K562 (cell line): Measurements from ENCODE around the gene MOGAT2. TPM values are rescaled to one million over a fixed set of nuclear protein-coding genes. Genes with fewer than 3 reads are reported as not detected.

Experiments used
- ATAC-seq: fragments of 200-7000 bp; cut with Tn5 transposase; 3 replicates; pipeline ENCODE4 v1.9.1; 2020; ENCODE audit warnings: moderate library complexity
- BruUV-seq: library from RNA; stranded (reverse); fragments of 400-500 nt; replicated peaks from 2 replicates; lab custom pipeline; 2021; lab: Mats Ljungman, UMichigan
- CTCF ChIA-PET: fragments of 300-600 bp; formaldehyde crosslinking; extraction: SDS; loops from one replicate; lab custom pipeline; 2021; ENCODE audit warnings: low intra/inter-chr PET ratio; lab: Yijun Ruan, JAX
- POLR2A ChIA-PET: fragments of 300-600, 350-650 bp; sonication (Branson Sonifier 250); formaldehyde crosslinking; extraction: SDS; loops from one replicate; lab custom pipeline; 2021; ENCODE audit warnings: antibody characterized with exemption, inconsistent platforms; lab: Yijun Ruan, JAX
- DNase-seq, 4 experiments: peaks; one replicate each; pipeline versions ENCODE4 v3.0.0 to v3.0.0-alpha.2; 2011 to 2018; ENCODE audit warnings: low spot score in 3 of 4, mixed read lengths in 3 of 4; ENCODE audit errors: extremely low read depth in 1 of 4
- FAIRE-seq: peaks from 2 replicates; lab custom pipeline; 2011; peaks lifted over from hg19 to GRCh38; lab: Jason Lieb, UNC
- H2AFZ ChIP-seq: 2 replicates; pipeline ENCODE4 v1.6.0; 2011; ENCODE audit warnings: low read depth, low read length, control low read depth, inconsistent platforms
- H3K27ac ChIP-seq: fragments of 200-600 bp; 3 replicates; pipeline ENCODE4 v1.8.0; 2011; ENCODE audit warnings: low read depth, mild to moderate bottlenecking, control low read depth, inconsistent platforms, low read length, moderate library complexity, mixed read lengths; ENCODE audit errors: extremely low read depth
- H3K27me3 ChIP-seq, 2 experiments: fragments of 300-600 bp in 1 of 2; 2 replicates in 1 of 2; 3 replicates in 1 of 2; pipeline versions ENCODE4 v1.6.0 to v1.8.0; 2011; ENCODE audit warnings: inconsistent platforms in 2 of 2, low read length in 2 of 2, mild to moderate bottlenecking in 1 of 2, mixed read lengths in 1 of 2, moderate library complexity in 1 of 2; ENCODE audit not compliant: control insufficient read depth in 2 of 2, insufficient read depth in 2 of 2
- H3K36me3 ChIP-seq: fragments of 300-600 bp; 3 replicates; pipeline ENCODE4 v1.8.0; 2011; ENCODE audit warnings: mild to moderate bottlenecking, low read length, inconsistent platforms; ENCODE audit not compliant: control insufficient read depth, insufficient read depth
- H3K4me1 ChIP-seq, 2 experiments: fragments of 200-600 bp in 1 of 2; replicated peaks in 1 of 2; 2 replicates in 1 of 2; 3 replicates in 1 of 2; pipeline versions ENCODE4 v1.5.1 to v1.8.0; 2011; ENCODE audit warnings: inconsistent platforms in 2 of 2, low read length in 2 of 2, mild to moderate bottlenecking in 1 of 2, mixed read lengths in 1 of 2, moderate library complexity in 1 of 2; ENCODE audit not compliant: control insufficient read depth in 2 of 2, insufficient read depth in 2 of 2
- H3K4me2 ChIP-seq: 2 replicates; pipeline ENCODE4 v1.6.1; 2011; ENCODE audit warnings: low read length, control low read depth, inconsistent platforms, mixed read lengths; ENCODE audit not compliant: insufficient read depth
- H3K4me3 ChIP-seq: fragments of 200-600 bp; sonication (generic), shearing (Covaris generic); 2 replicates; pipeline ENCODE4 v1.5.1; 2016; ENCODE audit warnings: control low read depth, inconsistent platforms
- H3K79me2 ChIP-seq: fragments of 200-600 bp; 3 replicates; pipeline ENCODE4 v1.8.0; 2011; ENCODE audit warnings: low read length, inconsistent platforms; ENCODE audit not compliant: control insufficient read depth, insufficient read depth
- H3K9ac ChIP-seq, 2 experiments: 2 replicates each; pipeline versions ENCODE4 v1.6.0 to v1.6.1; 2011; ENCODE audit warnings: low read depth in 2 of 2, low read length in 2 of 2, control low read depth in 1 of 2, inconsistent platforms in 1 of 2, mild to moderate bottlenecking in 1 of 2, mixed read lengths in 1 of 2; ENCODE audit not compliant: insufficient read depth in 1 of 2
- H3K9me1 ChIP-seq: one replicate; pipeline ENCODE4 v1.6.0; 2011; ENCODE audit warnings: inconsistent platforms, mild to moderate bottlenecking, low read length, moderate library complexity; ENCODE audit not compliant: control insufficient read depth, insufficient read depth
- H3K9me3 ChIP-seq: replicated peaks from 2 replicates; pipeline ENCODE4 v1.5.1; 2011; ENCODE audit warnings: low read depth, low read length, inconsistent platforms; ENCODE audit not compliant: control insufficient read depth, insufficient read depth
- H4K20me1 ChIP-seq: replicated peaks from 2 replicates; pipeline ENCODE4 v1.6.1; 2011; ENCODE audit warnings: low read length, inconsistent platforms, mixed read lengths; ENCODE audit not compliant: control insufficient read depth, insufficient read depth
- CEBPB ChIP-seq: fragments of 450-650 bp; IDR thresholded peaks from 2 replicates; pipeline ENCODE4 v1.6.1; 2016; ENCODE audit warnings: missing genetic modification characterization, missing compliant biosample characterization
- MEF2D ChIP-seq: conservative IDR thresholded peaks from 2 replicates; pipeline ENCODE4 v1.6.1; 2016; ENCODE audit warnings: low read depth, missing genetic modification characterization, missing compliant biosample characterization
- SAFB ChIP-seq: fragments of 200-400 bp; formaldehyde crosslinking; IDR thresholded peaks from 2 replicates; pipeline ENCODE4 v1.6.1; 2017; ENCODE audit warnings: low read depth, low read length, borderline replicate concordance
- SNIP1 ChIP-seq: fragments of 450-650 bp; IDR thresholded peaks from 2 replicates; pipeline ENCODE4 v1.7.1; 2017; ENCODE audit warnings: low read depth, mild to moderate bottlenecking
- YY1 ChIP-seq, 3 experiments: IDR thresholded peaks; 2 replicates each; pipeline ENCODE4 v1.6.1; 2011; ENCODE audit warnings: low read length in 2 of 3, mild to moderate bottlenecking in 2 of 3, moderate library complexity in 2 of 3, borderline replicate concordance in 1 of 3, control low read depth in 1 of 3, low read depth in 1 of 3; ENCODE audit not compliant: insufficient read depth in 3 of 3, insufficient replicate concordance in 2 of 3, control insufficient read depth in 1 of 3, insufficient read length in 1 of 3; ENCODE audit errors: extremely low read depth in 1 of 3
- WGBS: fragments of 100-300 bp; shearing (Covaris generic); methylation state at CpG from one replicate; pipeline ENCODE4 v1.1.6; 2016; ENCODE audit warnings: low coverage, mixed read lengths; ENCODE audit not compliant: insufficient coverage; ENCODE audit errors: missing lambda C conversion rate; 5-methylcytosine and 5-hydroxymethylcytosine counted together
- in situ Hi-C: fragments of 300-500 bp; cut with MboI; formaldehyde crosslinking; loops from 4 replicates; pipeline ENCODE4 v1.15.0; 2018; ENCODE audit warnings: inconsistent platforms, mixed read lengths
- intact Hi-C: fragments of 100-400 bp; cut with micrococcal nuclease; formaldehyde crosslinking; loops from 2 replicates; pipeline ENCODE4 v1.14.2; 2022
- polyA plus RNA-seq, 8 experiments: library from polyadenylated mRNA; depleted of rRNA in 4 of 8; stranded (reverse) in 5 of 8; unstranded in 3 of 8; fragments of >200 nt; fragmentation: Nextera tagmentation in 2 of 8; fragmentation: Illumina TruSeq in 1 of 8; extraction: Ambion mirVana in 2 of 8; extraction: Trizol in 1 of 8; gene quantifications; 2 replicates each; pipeline versions ENCODE4 v1.2.1 to v1.2.3, GENCODE V29; 2011 to 2014; ENCODE audit warnings: inconsistent platforms in 1 of 8, missing spikeins in 1 of 8
- total RNA-seq, 7 experiments: library from RNA; depleted of rRNA in 6 of 7; stranded (reverse); fragments of >200 nt in 6 of 7; fragmentation: Illumina TruSeq in 2 of 7; extraction: Trizol in 2 of 7; gene quantifications; 2 replicates each; pipeline versions ENCODE4 v1.2.1 to v1.2.3, GENCODE V29; 2011 to 2021; ENCODE audit warnings: low replicate concordance in 1 of 7
- TF ChIP-seq, protein P1 (sequence below), 2 experiments: fragments of 450-650 bp in 1 of 2; IDR thresholded peaks; 2 replicates each; pipeline ENCODE4 v1.6.1; 2011 to 2017; ENCODE audit warnings: low read depth in 2 of 2, antibody characterized with exemption in 1 of 2, borderline replicate concordance in 1 of 2, low read length in 1 of 2, mild to moderate bottlenecking in 1 of 2, mixed read lengths in 1 of 2; ENCODE audit not compliant: control insufficient read depth in 1 of 2

MOGAT2 gene
- total and polyA plus RNA-seq, 9 of the 15 experiments (the other 6 are each of a cell fraction or from before 2014, with no cell fraction given), result 0.09 TPM; not detected in 7

GRCh38 chr11:75757651-75758050 is 40.0 kb downstream of the MOGAT2 start:
- Histone ChIP-seq H3K9me1 (no peaks in the 10 kb centered on the region), H3K4me3 (no peak overlapping the region), H3K27me3 (no peaks in the 10 kb centered on the region), H3K36me3 (no peaks in the 10 kb centered on the region), H3K9me3 (no peaks in the 10 kb centered on the region), H2AFZ (no peak overlapping the region), H3K27ac (no peak overlapping the region), H3K79me2 (no peaks in the 10 kb centered on the region), H3K4me1 (no peaks in the 10 kb centered on the region), H4K20me1 (no peaks in the 10 kb centered on the region), H3K9ac (no peak overlapping the region), H3K4me2 (no peak overlapping the region)
- WGBS, result 4% methylated on average over 2 of the region's 2 CpGs
- POLR2A ChIA-PET, result no interaction called here
- in situ Hi-C loops, result no loop called here
- CTCF ChIA-PET, result no interaction called here
- intact Hi-C loops, result no loop called here
- FAIRE-seq (no peak), DNase-seq (no peak), ATAC-seq (peak; percentile 34; the same call in 2 of the 3 replicates)
- BruUV-seq, result no TSS peak
- TF ChIP-seq, protein P1, sequence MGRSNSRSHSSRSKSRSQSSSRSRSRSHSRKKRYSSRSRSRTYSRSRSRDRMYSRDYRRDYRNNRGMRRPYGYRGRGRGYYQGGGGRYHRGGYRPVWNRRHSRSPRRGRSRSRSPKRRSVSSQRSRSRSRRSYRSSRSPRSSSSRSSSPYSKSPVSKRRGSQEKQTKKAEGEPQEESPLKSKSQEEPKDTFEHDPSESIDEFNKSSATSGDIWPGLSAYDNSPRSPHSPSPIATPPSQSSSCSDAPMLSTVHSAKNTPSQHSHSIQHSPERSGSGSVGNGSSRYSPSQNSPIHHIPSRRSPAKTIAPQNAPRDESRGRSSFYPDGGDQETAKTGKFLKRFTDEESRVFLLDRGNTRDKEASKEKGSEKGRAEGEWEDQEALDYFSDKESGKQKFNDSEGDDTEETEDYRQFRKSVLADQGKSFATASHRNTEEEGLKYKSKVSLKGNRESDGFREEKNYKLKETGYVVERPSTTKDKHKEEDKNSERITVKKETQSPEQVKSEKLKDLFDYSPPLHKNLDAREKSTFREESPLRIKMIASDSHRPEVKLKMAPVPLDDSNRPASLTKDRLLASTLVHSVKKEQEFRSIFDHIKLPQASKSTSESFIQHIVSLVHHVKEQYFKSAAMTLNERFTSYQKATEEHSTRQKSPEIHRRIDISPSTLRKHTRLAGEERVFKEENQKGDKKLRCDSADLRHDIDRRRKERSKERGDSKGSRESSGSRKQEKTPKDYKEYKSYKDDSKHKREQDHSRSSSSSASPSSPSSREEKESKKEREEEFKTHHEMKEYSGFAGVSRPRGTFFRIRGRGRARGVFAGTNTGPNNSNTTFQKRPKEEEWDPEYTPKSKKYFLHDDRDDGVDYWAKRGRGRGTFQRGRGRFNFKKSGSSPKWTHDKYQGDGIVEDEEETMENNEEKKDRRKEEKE (IDR thresholded peaks at IDR 0.05; ENCODE audit: borderline replicate concordance in 1 of 2, control insufficient read depth in 1 of 2, low read depth in 2 of 2, low read length in 1 of 2), result no peak
- TF ChIP-seq CEBPB (tag), result peak; percentile 35; the same call in 1 of the 2 replicates
- TF ChIP-seq SNIP1, result no peak
- TF ChIP-seq SAFB, result no peak
- peak in 1 of 3 experiments; percentile 42 for TF ChIP-seq YY1 (IDR thresholded peaks at IDR 0.05; ENCODE audit: borderline replicate concordance in 1 of 3, control insufficient read depth in 1 of 3, extremely low read depth in 1 of 3, insufficient read depth in 3 of 3, insufficient read length in 1 of 3, insufficient replicate concordance in 2 of 3, low read depth in 1 of 3, low read length in 2 of 3)
- no peak for TF ChIP-seq MEF2D
